Pancreas (tissue), 10 donors: ENCODE data around the gene MEGF11. TPM values are rescaled to one million over a fixed set of nuclear protein-coding genes. Genes with fewer than 3 reads are reported as not detected.

Experiments
- ATAC-seq, 4 donors: fragments of 200-7000 bp; cut with Tn5 transposase; one replicate each; pipeline versions ENCODE4 v1.8.0 to v1.9.1; 2020; ENCODE audit warnings: mild to moderate bottlenecking in 4 of 4, moderate library complexity in 4 of 4
- DNase-seq, 6 donors: peaks; one replicate each; pipeline ENCODE4 v3.0.0-alpha.2; 2020
- FAIRE-seq: peaks from 2 replicates; lab custom pipeline; 2012; peaks lifted over from hg19 to GRCh38; lab: Jason Lieb, UNC
- H3K27ac ChIP-seq, 4 donors: fragments of 200-600 bp; sonication (generic); 1 replicate in 3 of 4; 2 replicates in 1 of 4; pipeline versions ENCODE4 v1.5.0 to v1.8.0; 2020
- H3K27me3 ChIP-seq, 4 donors: fragments of 200-600 bp; one replicate each; pipeline ENCODE4 v1.8.0; 2021
- H3K36me3 ChIP-seq, 3 donors: fragments of 200-600 bp; sonication (generic) in 1 of 3; one replicate each; pipeline versions ENCODE4 v1.5.0 to v1.8.0; 2020 to 2021
- H3K4me1 ChIP-seq, 3 donors: fragments of 200-600 bp; one replicate each; pipeline ENCODE4 v1.8.0; 2021
- H3K4me3 ChIP-seq, 4 donors: fragments of 200-600 bp; sonication (generic) in 2 of 4; one replicate each; pipeline versions ENCODE4 v1.5.0 to v1.8.0; 2020 to 2021
- H3K9me3 ChIP-seq, 4 donors: fragments of 200-600 bp; one replicate each; pipeline ENCODE4 v1.8.0; 2021
- CTCF ChIP-seq, 4 donors: fragments of 200-600 bp; sonication (generic) in 3 of 4; IDR thresholded peaks; one replicate each; pipeline versions ENCODE4 v1.5.0 to v1.8.0; 2021; ENCODE audit warnings: antibody characterized with exemption in 4 of 4
- WGBS, 2 donors: extraction: QIAGEN DNeasy Blood & Tissue Kit; methylation state at CpG; one replicate each; pipeline ENCODE4 v1.1.7; 2013; 5-methylcytosine and 5-hydroxymethylcytosine counted together
- intact Hi-C, 3 donors: fragments of 100-400 bp; cut with DNase I; formaldehyde crosslinking; loops; one replicate each; pipeline versions ENCODE4 v1.11.1 to v1.14.2; 2022
- polyA plus RNA-seq, 2 donors: library from polyadenylated mRNA; stranded (reverse); fragments of 200-250 nt; gene quantifications; one replicate each; pipeline ENCODE4 v1.2.3, GENCODE V29; 2013
- total RNA-seq, 6 donors: library from RNA; stranded (reverse); fragmentation: NEBNext Ultra II Directional in 4 of 6; extraction: Animal tissue kit (Norgen Biotek cat#: 25700) in 4 of 6; gene quantifications; one replicate each; pipeline versions ENCODE4 v1.2.1 to v1.2.4, GENCODE V29; 2021 to 2023
- donor health status: healthy with polysubstance abuse.
- donor health status: DM: no; HTN: no; CAD: no; lungs with moderate emphysema.
- donor health status: DM: no; HTN: no; CAD: no.
- donor health status: control.
- donor health status: control.
- donor health status: Bipolar disorder and iron deficiency.
- donor health status: DM: yes; HTN: yes; CAD: no.
- donor health status: DM: no; HTN: no; CAD: no.
- donor health status: DM: no; HTN: no; CAD: no.
- donor health status: DM: yes; HTN: yes; CAD: no.

Gene MEGF11
- total and polyA plus RNA-seq, 8 donors = 0.19 to 0.87 (median 0.37) TPM

GRCh38 chr15:66195621-66196230 lies 57.8 kb downstream of the MEGF11 start:
- H3K9me3 ChIP-seq = no peaks in the 10 kb centered on the region
- no peak for DNase-seq
- H3K36me3 ChIP-seq = no peaks in the 10 kb centered on the region
- no peak overlapping the region for H3K4me3 ChIP-seq
- 82% methylated on average over 10 of the region's 10 CpGs for WGBS, 2 donors
- no peak for TF ChIP-seq CTCF (IDR thresholded peaks at IDR 0.05)
- ATAC-seq = no peak
- intact Hi-C loops = loop anchor here in 2 of 3 donors (10.0 kb wide), 2 partner anchors 211 to 561 kb away; no protein-coding TSS in a partner anchor
- no peaks in the 10 kb centered on the region for H3K4me1 ChIP-seq
- no peaks in the 10 kb centered on the region for H3K27me3 ChIP-seq
- H3K27ac ChIP-seq = no peak overlapping the region
- no peak for FAIRE-seq

- no peak for ATAC-seq
- intact Hi-C loops = loop anchor here in 2 of 3 donors (10.0 kb wide), 2 partner anchors 208 to 558 kb away; no protein-coding TSS in a partner anchor
- FAIRE-seq = no peak
- no peaks in the 10 kb centered on the region for H3K27me3 ChIP-seq
- no peaks in the 10 kb centered on the region for H3K36me3 ChIP-seq
- no peaks in the 10 kb centered on the region for H3K4me1 ChIP-seq
- no peak for DNase-seq
- H3K9me3 ChIP-seq = no peaks in the 10 kb centered on the region
- no peak overlapping the region for H3K27ac ChIP-seq
- WGBS, 2 donors = 61 to 78% methylated on average over 3 of the region's 3 CpGs
- no peak for TF ChIP-seq CTCF (IDR thresholded peaks at IDR 0.05)
- H3K4me3 ChIP-seq = no peak overlapping the region
These were observed 60.5 kb downstream of the MEGF11 start for GRCh38 chr15:66193066-66193465.

- H3K27ac ChIP-seq = no peak overlapping the region
- DNase-seq (no peak), FAIRE-seq (no peak), ATAC-seq (no peak)
- no peaks in the 10 kb centered on the region for H3K36me3 ChIP-seq
- no peaks in the 10 kb centered on the region for H3K4me1 ChIP-seq
- intact Hi-C loops = loop anchor here in 2 of 3 donors (10.0 kb wide), 2 partner anchors 206 to 556 kb away; no protein-coding TSS in a partner anchor
- no peaks in the 10 kb centered on the region for H3K9me3 ChIP-seq
- WGBS, 2 donors = 71 to 76% methylated on average over 5 of the region's 5 CpGs
- H3K4me3 ChIP-seq = no peak overlapping the region
- TF ChIP-seq CTCF (IDR thresholded peaks at IDR 0.05) = no peak
- H3K27me3 ChIP-seq = no peaks in the 10 kb centered on the region
These were observed 62.8 kb downstream of the MEGF11 start for GRCh38 chr15:66190746-66191145.

GRCh38 chr15:66189291-66189690 lies 64.3 kb downstream of the MEGF11 start:
- ATAC-seq (no peak), DNase-seq (no peak), FAIRE-seq (no peak)
- H3K27ac ChIP-seq = no peak overlapping the region
- H3K36me3 ChIP-seq = no peaks in the 10 kb centered on the region
- 78 to 88% methylated on average over 6 of the region's 6 CpGs for WGBS, 2 donors
- H3K4me3 ChIP-seq = no peak overlapping the region
- H3K9me3 ChIP-seq = no peaks in the 10 kb centered on the region
- H3K4me1 ChIP-seq = no peaks in the 10 kb centered on the region
- intact Hi-C loops = loop anchor here in 1 of 3 donors (10.0 kb wide), 1 partner anchor 204 kb away; no protein-coding TSS in a partner anchor
- no peaks in the 10 kb centered on the region for H3K27me3 ChIP-seq
- no peak for TF ChIP-seq CTCF (IDR thresholded peaks at IDR 0.05)

GRCh38 chr15:66188464-66188863 lies 65.1 kb downstream of the MEGF11 start:
- DNase-seq (peak in 2 of 6 donors; percentile 7 to 24), FAIRE-seq (no peak), ATAC-seq (peak; percentile 31 to 88 (median 85))
- H3K4me3 ChIP-seq = no peak overlapping the region
- TF ChIP-seq CTCF (IDR thresholded peaks at IDR 0.05) = no peak
- no peaks in the 10 kb centered on the region for H3K9me3 ChIP-seq
- no peaks in the 10 kb centered on the region for H3K4me1 ChIP-seq
- intact Hi-C loops = loop anchor here in 1 of 3 donors (10.0 kb wide), 1 partner anchor 204 kb away; no protein-coding TSS in a partner anchor
- WGBS, 2 donors = 73 to 76% methylated on average over 4 of the region's 4 CpGs
- no peak overlapping the region for H3K27ac ChIP-seq
- H3K36me3 ChIP-seq = no peaks in the 10 kb centered on the region
- H3K27me3 ChIP-seq = no peaks in the 10 kb centered on the region
